AG09319 (cell line): ENCODE measurements around the gene PLEKHG4.

Source experiments
- DNase-seq: peaks from one replicate; pipeline ENCODE4 v3.0.0-alpha.2; 2010; ENCODE audit warnings: low read depth; ENCODE audit errors: extremely low read depth
- CTCF ChIP-seq: IDR thresholded peaks from 2 replicates; pipeline ENCODE4 v1.5.1; 2011; ENCODE audit warnings: low read depth, mild to moderate bottlenecking, inconsistent platforms, low read length, moderate library complexity

PLEKHG4 gene

GRCh38 chr16:67280090-67281015, 1.0 kb downstream of the PLEKHG4 start:
- TF ChIP-seq CTCF: no peak
- no peak for DNase-seq

- no peak for DNase-seq
- TF ChIP-seq CTCF: no peak
These were observed 2.5 kb downstream of the PLEKHG4 start for GRCh38 chr16:67281536-67282446.

GRCh38 chr16:67282447-67282805, 3.1 kb downstream of the PLEKHG4 start:
- DNase-seq: no peak
- TF ChIP-seq CTCF: no peak

GRCh38 chr16:67283039-67283825, 3.9 kb downstream of the PLEKHG4 start:
- TF ChIP-seq CTCF: no peak
- no peak for DNase-seq

- no peak for DNase-seq
- TF ChIP-seq CTCF: no peak
These were observed 4.7 kb downstream of the PLEKHG4 start for GRCh38 chr16:67283826-67284555.

GRCh38 chr16:67284699-67285646, 5.6 kb downstream of the PLEKHG4 start:
- no peak for DNase-seq
- peak; percentile 45 for TF ChIP-seq CTCF
